Measurements from ENCODE around the gene MICALL1.
"Not testable (repeated sequence)": the region's sequence is repeated elsewhere in the genome, so short reads cannot be mapped to it uniquely, and the experiment has no call there.

The MICALL1 gene

GRCh38 chr22:37940698-37941376 lies 34.7 kb downstream of the MICALL1 start:
- Histone ChIP-seq H3K9ac (ENCODE audit: insufficient read length, low read depth) (no peak overlapping the region), H3K4me3 (ENCODE audit: insufficient read length, low read depth) (no peak overlapping the region), H3K27me3 (ENCODE audit: insufficient read depth, insufficient read length) (no peaks in the 10 kb centered on the region), H3K4me1 (ENCODE audit: insufficient read depth, insufficient read length) (peaks cover 6% of the 10 kb centered on the region), H3K9me3 (ENCODE audit: insufficient read depth, low read length) (no peaks in the 10 kb centered on the region), H3K36me3 (ENCODE audit: insufficient read depth, insufficient read length, low read length) (peaks cover 61% of the 10 kb centered on the region)
- no peak for TF ChIP-seq YY1 (IDR thresholded peaks at IDR 0.05; ENCODE audit: insufficient read depth, insufficient read length)
- TF ChIP-seq ZNF274 (IDR thresholded peaks at IDR 0.05; ENCODE audit: low read depth, low read length), result no peak
- TF ChIP-seq SUZ12 (IDR thresholded peaks at IDR 0.05; ENCODE audit: extremely low read depth, insufficient read depth, insufficient read length), result no peak
- DNase-seq (ENCODE audit: low read depth, low spot score), result no peak

GRCh38 chr22:37942133-37942532 lies 36.0 kb downstream of the MICALL1 start:
- Histone ChIP-seq H3K4me1 (ENCODE audit: insufficient read depth, insufficient read length) (peaks cover 4% of the 10 kb centered on the region), H3K9me3 (ENCODE audit: insufficient read depth, low read length) (no peaks in the 10 kb centered on the region), H3K27me3 (ENCODE audit: insufficient read depth, insufficient read length) (no peaks in the 10 kb centered on the region), H3K36me3 (ENCODE audit: insufficient read depth, insufficient read length, low read length) (peaks cover 51% of the 10 kb centered on the region), H3K9ac (ENCODE audit: insufficient read length, low read depth) (no peak overlapping the region), H3K4me3 (ENCODE audit: insufficient read length, low read depth) (no peak overlapping the region)
- TF ChIP-seq ZNF274 (IDR thresholded peaks at IDR 0.05; ENCODE audit: low read depth, low read length) (no peak), YY1 (IDR thresholded peaks at IDR 0.05; ENCODE audit: insufficient read depth, insufficient read length) (no peak), SUZ12 (IDR thresholded peaks at IDR 0.05; ENCODE audit: extremely low read depth, insufficient read depth, insufficient read length) (no peak)
- DNase-seq (ENCODE audit: low read depth, low spot score), result no peak

- no peak overlapping the region for H3K4me3 ChIP-seq (ENCODE audit: insufficient read length, low read depth)
- no peaks in the 10 kb centered on the region for H3K9me3 ChIP-seq (ENCODE audit: insufficient read depth, low read length)
- peaks cover 43% of the 10 kb centered on the region for H3K36me3 ChIP-seq (ENCODE audit: insufficient read depth, insufficient read length, low read length)
- TF ChIP-seq ZNF274 (IDR thresholded peaks at IDR 0.05; ENCODE audit: low read depth, low read length) (no peak), YY1 (IDR thresholded peaks at IDR 0.05; ENCODE audit: insufficient read depth, insufficient read length) (no peak)
- H3K4me1 ChIP-seq (ENCODE audit: insufficient read depth, insufficient read length), result peaks cover 4% of the 10 kb centered on the region
- H3K9ac ChIP-seq (ENCODE audit: insufficient read length, low read depth), result no peak overlapping the region
- H3K27me3 ChIP-seq (ENCODE audit: insufficient read depth, insufficient read length), result no peaks in the 10 kb centered on the region
- DNase-seq (ENCODE audit: low read depth, low spot score), result no peak
Observed at GRCh38 chr22:37943136-37943824, 37.2 kb downstream of the MICALL1 start.

- H3K4me3 ChIP-seq (ENCODE audit: insufficient read length, low read depth), result no peak overlapping the region
- peaks cover 4% of the 10 kb centered on the region for H3K4me1 ChIP-seq (ENCODE audit: insufficient read depth, insufficient read length)
- no peaks in the 10 kb centered on the region for H3K27me3 ChIP-seq (ENCODE audit: insufficient read depth, insufficient read length)
- no peak overlapping the region for H3K9ac ChIP-seq (ENCODE audit: insufficient read length, low read depth)
- no peaks in the 10 kb centered on the region for H3K9me3 ChIP-seq (ENCODE audit: insufficient read depth, low read length)
- DNase-seq (ENCODE audit: low read depth, low spot score), result no peak
- TF ChIP-seq SUZ12 (IDR thresholded peaks at IDR 0.05; ENCODE audit: extremely low read depth, insufficient read depth, insufficient read length) (no peak), ZNF274 (IDR thresholded peaks at IDR 0.05; ENCODE audit: low read depth, low read length) (no peak), YY1 (IDR thresholded peaks at IDR 0.05; ENCODE audit: insufficient read depth, insufficient read length) (no peak)
- peaks cover 40% of the 10 kb centered on the region for H3K36me3 ChIP-seq (ENCODE audit: insufficient read depth, insufficient read length, low read length)
Observed at GRCh38 chr22:37943825-37944198, 37.7 kb downstream of the MICALL1 start.

GRCh38 chr22:37944423-37944822 lies 38.3 kb downstream of the MICALL1 start:
- not testable (repeated sequence) for H3K9me3 ChIP-seq (ENCODE audit: insufficient read depth, low read length); H3K27me3 ChIP-seq (ENCODE audit: insufficient read depth, insufficient read length); DNase-seq (ENCODE audit: low read depth, low spot score); H3K4me1 ChIP-seq (ENCODE audit: insufficient read depth, insufficient read length); H3K4me3 ChIP-seq (ENCODE audit: insufficient read length, low read depth); H3K9ac ChIP-seq (ENCODE audit: insufficient read length, low read depth)
- peaks cover 36% of the 10 kb centered on the region for H3K36me3 ChIP-seq (ENCODE audit: insufficient read depth, insufficient read length, low read length)

- H3K4me3 ChIP-seq (ENCODE audit: insufficient read length, low read depth); H3K9ac ChIP-seq (ENCODE audit: insufficient read length, low read depth); DNase-seq (ENCODE audit: low read depth, low spot score); H3K9me3 ChIP-seq (ENCODE audit: insufficient read depth, low read length); H3K27me3 ChIP-seq (ENCODE audit: insufficient read depth, insufficient read length); H3K4me1 ChIP-seq (ENCODE audit: insufficient read depth, insufficient read length): not testable (repeated sequence)
- H3K36me3 ChIP-seq (ENCODE audit: insufficient read depth, insufficient read length, low read length), result peaks cover 16% of the 10 kb centered on the region
Observed at GRCh38 chr22:37947142-37947795, 41.2 kb downstream of the MICALL1 start.

- TF ChIP-seq ZNF274 (IDR thresholded peaks at IDR 0.05; ENCODE audit: low read depth, low read length), result no peak
- TF ChIP-seq SUZ12 (IDR thresholded peaks at IDR 0.05; ENCODE audit: extremely low read depth, insufficient read depth, insufficient read length), result no peak
- TF ChIP-seq YY1 (IDR thresholded peaks at IDR 0.05; ENCODE audit: insufficient read depth, insufficient read length), result no peak
- H3K36me3 ChIP-seq (ENCODE audit: insufficient read depth, insufficient read length, low read length), result peaks cover 3% of the 10 kb centered on the region
- H3K9me3 ChIP-seq (ENCODE audit: insufficient read depth, low read length), result no peaks in the 10 kb centered on the region
- no peak for DNase-seq (ENCODE audit: low read depth, low spot score)
- H3K9ac ChIP-seq (ENCODE audit: insufficient read length, low read depth), result no peak overlapping the region
- H3K4me3 ChIP-seq (ENCODE audit: insufficient read length, low read depth), result no peak overlapping the region
- H3K27me3 ChIP-seq (ENCODE audit: insufficient read depth, insufficient read length), result peaks cover 15% of the 10 kb centered on the region
- peaks cover 7% of the 10 kb centered on the region for H3K4me1 ChIP-seq (ENCODE audit: insufficient read depth, insufficient read length)
Observed at GRCh38 chr22:37951305-37951704, 45.2 kb downstream of the MICALL1 start.

GRCh38 chr22:37952629-37953028 lies 46.5 kb downstream of the MICALL1 start:
- DNase-seq (ENCODE audit: low read depth, low spot score); H3K4me1 ChIP-seq (ENCODE audit: insufficient read depth, insufficient read length); H3K9me3 ChIP-seq (ENCODE audit: insufficient read depth, low read length); H3K9ac ChIP-seq (ENCODE audit: insufficient read length, low read depth): not testable (repeated sequence)
- peaks cover 15% of the 10 kb centered on the region for H3K27me3 ChIP-seq (ENCODE audit: insufficient read depth, insufficient read length)
- H3K4me3 ChIP-seq (ENCODE audit: insufficient read length, low read depth), result peak overlapping the region; percentile 81
- H3K36me3 ChIP-seq (ENCODE audit: insufficient read depth, insufficient read length, low read length), result peaks cover 15% of the 10 kb centered on the region

All from NT2/D1 (cell line).